DOHH2 (cell line): ENCODE data around the gene HDAC10.

Experiments used
- H3F3A ChIP-seq: fragments of 200-600 bp; sonication (generic), shearing (Covaris generic); 2 replicates; pipeline ENCODE4 v1.6.0; 2016; ENCODE audit warnings: antibody characterized with exemption, mild to moderate bottlenecking; ENCODE audit not compliant: control insufficient read depth, insufficient read depth
- H3K27ac ChIP-seq: fragments of 200-600 bp; sonication (generic); 2 replicates; pipeline ENCODE4 v1.5.1; 2014; ENCODE audit warnings: low read depth, mild to moderate bottlenecking, low read length, moderate library complexity
- H3K27me3 ChIP-seq: fragments of 200-600 bp; sonication (generic); 2 replicates; pipeline ENCODE4 v1.6.1; 2014; ENCODE audit warnings: mild to moderate bottlenecking, low read length, mixed read lengths; ENCODE audit not compliant: control insufficient read depth
- H3K36me3 ChIP-seq: fragments of 200-600 bp; sonication (generic); 2 replicates; pipeline ENCODE4 v1.6.1; 2014; ENCODE audit warnings: mild to moderate bottlenecking, low read length, moderate library complexity, mixed read lengths; ENCODE audit not compliant: control insufficient read depth
- H3K4me1 ChIP-seq: fragments of 200-600 bp; sonication (generic); 2 replicates; pipeline ENCODE4 v1.6.1; 2014; ENCODE audit warnings: mild to moderate bottlenecking, low read length, mixed read lengths; ENCODE audit not compliant: control insufficient read depth
- H3K4me2 ChIP-seq: fragments of 200-600 bp; sonication (generic); 2 replicates; pipeline ENCODE4 v1.6.0; 2014; ENCODE audit warnings: mild to moderate bottlenecking, low read length, moderate library complexity
- H3K4me3 ChIP-seq: fragments of 200-600 bp; sonication (generic); 2 replicates; pipeline ENCODE4 v1.5.1; 2014; ENCODE audit warnings: mild to moderate bottlenecking, low read length, mixed read lengths
- H3K79me2 ChIP-seq: fragments of 200-600 bp; sonication (generic); 2 replicates; pipeline ENCODE4 v1.6.1; 2014; ENCODE audit warnings: mild to moderate bottlenecking, low read length, mixed read lengths; ENCODE audit not compliant: control insufficient read depth
- H3K9me2 ChIP-seq: fragments of 200-600 bp; sonication (generic); replicated peaks from 2 replicates; pipeline ENCODE4 v1.6.1; 2014; ENCODE audit warnings: mild to moderate bottlenecking, low read length, mixed read lengths; ENCODE audit not compliant: control insufficient read depth
- H3K9me3 ChIP-seq: fragments of 200-600 bp; sonication (generic); 2 replicates; pipeline ENCODE4 v1.6.1; 2014; ENCODE audit warnings: antibody characterized with exemption, low read length, mixed read lengths; ENCODE audit not compliant: control insufficient read depth, insufficient read depth
- H4K20me1 ChIP-seq: fragments of 200-600 bp; sonication (generic); 2 replicates; pipeline ENCODE4 v1.6.0; 2014; ENCODE audit warnings: low read depth, mild to moderate bottlenecking, antibody characterized with exemption, low read length, moderate library complexity; ENCODE audit not compliant: control insufficient read depth, insufficient read depth
- EZH2phosphoT487 ChIP-seq: fragments of 200-600 bp; sonication (generic); IDR thresholded peaks from 2 replicates; pipeline ENCODE4 v1.6.1; 2017; ENCODE audit warnings: borderline replicate concordance, mild to moderate bottlenecking, antibody characterized with exemption, low read length, moderate library complexity, mixed read lengths
- TF ChIP-seq, protein P1 (sequence below): fragments of 200-600 bp; sonication (generic); IDR thresholded peaks from one replicate; pipeline ENCODE4 v1.5.1; 2014; ENCODE audit warnings: antibody characterized with exemption, mild to moderate bottlenecking, low read depth, low read length; ENCODE audit not compliant: poor library complexity, severe bottlenecking

Gene HDAC10, protein sequence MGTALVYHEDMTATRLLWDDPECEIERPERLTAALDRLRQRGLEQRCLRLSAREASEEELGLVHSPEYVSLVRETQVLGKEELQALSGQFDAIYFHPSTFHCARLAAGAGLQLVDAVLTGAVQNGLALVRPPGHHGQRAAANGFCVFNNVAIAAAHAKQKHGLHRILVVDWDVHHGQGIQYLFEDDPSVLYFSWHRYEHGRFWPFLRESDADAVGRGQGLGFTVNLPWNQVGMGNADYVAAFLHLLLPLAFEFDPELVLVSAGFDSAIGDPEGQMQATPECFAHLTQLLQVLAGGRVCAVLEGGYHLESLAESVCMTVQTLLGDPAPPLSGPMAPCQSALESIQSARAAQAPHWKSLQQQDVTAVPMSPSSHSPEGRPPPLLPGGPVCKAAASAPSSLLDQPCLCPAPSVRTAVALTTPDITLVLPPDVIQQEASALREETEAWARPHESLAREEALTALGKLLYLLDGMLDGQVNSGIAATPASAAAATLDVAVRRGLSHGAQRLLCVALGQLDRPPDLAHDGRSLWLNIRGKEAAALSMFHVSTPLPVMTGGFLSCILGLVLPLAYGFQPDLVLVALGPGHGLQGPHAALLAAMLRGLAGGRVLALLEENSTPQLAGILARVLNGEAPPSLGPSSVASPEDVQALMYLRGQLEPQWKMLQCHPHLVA

DNA sequence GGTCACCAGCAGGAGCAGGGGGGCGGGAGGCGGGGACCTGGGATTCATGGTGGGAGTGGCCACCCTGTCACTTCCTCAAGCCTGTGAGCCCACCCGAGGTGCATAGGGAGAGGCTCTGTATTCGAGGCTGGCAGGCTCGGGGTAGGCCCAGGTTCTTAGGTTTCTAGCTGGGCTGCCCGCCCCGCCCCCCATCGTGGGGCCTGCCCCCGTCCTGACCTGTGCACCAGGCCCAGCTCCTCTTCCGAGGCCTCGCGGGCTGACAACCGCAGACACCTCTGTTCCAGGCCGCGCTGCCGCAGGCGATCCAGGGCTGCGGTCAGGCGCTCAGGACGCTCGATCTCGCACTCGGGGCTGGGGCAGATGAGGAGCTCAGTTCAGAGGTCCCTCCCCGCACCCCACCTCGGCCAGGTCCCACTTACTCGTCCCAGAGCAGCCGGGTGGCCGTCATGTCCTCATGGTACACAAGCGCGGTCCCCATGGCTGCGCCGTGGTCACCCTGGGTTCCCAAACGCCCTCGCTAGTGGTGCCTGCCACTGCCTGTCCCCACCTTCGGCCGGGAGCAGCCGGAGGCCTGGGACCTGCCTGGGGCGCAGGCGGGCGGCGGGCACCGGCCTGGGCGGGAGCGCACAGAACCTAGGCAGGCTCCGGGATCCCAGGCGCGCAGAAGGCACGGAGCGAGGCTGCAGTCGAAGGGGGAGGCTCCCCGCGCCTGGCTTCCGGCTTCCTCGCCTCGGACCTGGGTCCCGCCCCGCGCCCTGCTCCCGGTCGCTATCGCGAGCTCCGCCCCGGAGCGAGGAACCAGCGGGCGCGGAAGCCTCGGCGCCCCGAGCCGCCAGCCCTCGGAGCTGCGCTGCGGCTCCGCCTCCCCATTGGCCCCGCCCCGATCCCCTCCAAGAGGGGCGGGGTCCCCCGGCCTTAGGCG, at the start of gene HDAC10:
Gene HDAC10, minus strand, starts transcription at position 711 of the 922 bp plus-strand sequence. Its CDS starts 233 bp downstream, at position 478.
- H4K20me1 ChIP-seq, result peaks cover 3% of the 10 kb centered on the region; the same call in 1 of the 2 replicates
- peak within 1 kb of the TSS; percentile 96 for H3K4me3 ChIP-seq
- peaks cover 26% of the 10 kb centered on the region for H3K79me2 ChIP-seq
- TF ChIP-seq EZH2phosphoT487, result no peak
- TF ChIP-seq, protein P1, sequence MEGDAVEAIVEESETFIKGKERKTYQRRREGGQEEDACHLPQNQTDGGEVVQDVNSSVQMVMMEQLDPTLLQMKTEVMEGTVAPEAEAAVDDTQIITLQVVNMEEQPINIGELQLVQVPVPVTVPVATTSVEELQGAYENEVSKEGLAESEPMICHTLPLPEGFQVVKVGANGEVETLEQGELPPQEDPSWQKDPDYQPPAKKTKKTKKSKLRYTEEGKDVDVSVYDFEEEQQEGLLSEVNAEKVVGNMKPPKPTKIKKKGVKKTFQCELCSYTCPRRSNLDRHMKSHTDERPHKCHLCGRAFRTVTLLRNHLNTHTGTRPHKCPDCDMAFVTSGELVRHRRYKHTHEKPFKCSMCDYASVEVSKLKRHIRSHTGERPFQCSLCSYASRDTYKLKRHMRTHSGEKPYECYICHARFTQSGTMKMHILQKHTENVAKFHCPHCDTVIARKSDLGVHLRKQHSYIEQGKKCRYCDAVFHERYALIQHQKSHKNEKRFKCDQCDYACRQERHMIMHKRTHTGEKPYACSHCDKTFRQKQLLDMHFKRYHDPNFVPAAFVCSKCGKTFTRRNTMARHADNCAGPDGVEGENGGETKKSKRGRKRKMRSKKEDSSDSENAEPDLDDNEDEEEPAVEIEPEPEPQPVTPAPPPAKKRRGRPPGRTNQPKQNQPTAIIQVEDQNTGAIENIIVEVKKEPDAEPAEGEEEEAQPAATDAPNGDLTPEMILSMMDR, result no peak
- no peaks in the 10 kb centered on the region for H3K27me3 ChIP-seq
- peaks cover 36% of the 10 kb centered on the region for H3K36me3 ChIP-seq
- no peaks in the 10 kb centered on the region for H3K9me3 ChIP-seq
- H3K4me1 ChIP-seq, result peaks cover 37% of the 10 kb centered on the region
- peak within 1 kb of the TSS; percentile 54 for H3K27ac ChIP-seq
- H3F3A ChIP-seq, result peaks cover 7% of the 10 kb centered on the region
- H3K4me2 ChIP-seq, result peak within 1 kb of the TSS; percentile 96
- no peaks in the 10 kb centered on the region for H3K9me2 ChIP-seq

DNA sequence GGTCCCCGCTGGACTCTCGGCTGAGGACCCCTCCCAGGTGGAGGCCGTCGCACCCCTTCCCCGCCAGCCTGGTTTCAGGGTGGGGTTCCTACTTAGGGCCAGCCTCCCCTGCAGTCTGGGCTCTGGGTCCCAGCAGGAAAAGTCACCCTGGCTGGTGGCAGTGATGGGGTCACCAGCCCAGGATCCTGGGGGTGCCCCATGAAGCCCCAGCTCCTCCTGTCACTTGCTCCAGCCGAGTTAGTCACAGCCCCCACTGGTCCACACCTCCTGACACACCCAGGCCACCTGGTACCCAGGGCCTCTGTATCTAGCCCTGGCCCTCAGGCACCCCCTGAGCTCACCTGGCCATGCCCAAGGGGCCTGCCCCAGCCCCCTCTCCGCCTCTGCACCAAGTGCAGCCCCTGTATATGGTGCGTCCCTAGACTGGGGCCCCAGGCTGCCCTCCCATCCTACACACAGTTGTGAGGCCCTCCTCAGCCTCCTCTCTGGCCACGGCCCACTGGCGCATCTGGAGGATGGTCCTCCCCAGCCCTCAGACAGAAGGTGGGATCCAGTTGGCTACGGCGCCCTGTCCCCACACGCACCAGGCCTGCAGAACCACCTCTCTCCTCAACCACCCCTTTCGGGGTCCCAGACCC, 49.7 kb upstream of the HDAC10 start:
- peaks cover 98% of the 10 kb centered on the region for H3K79me2 ChIP-seq
- H3K4me2 ChIP-seq, result peak overlapping the region; percentile 99
- H3K4me1 ChIP-seq, result peaks cover 99% of the 10 kb centered on the region
- no peaks in the 10 kb centered on the region for H3K27me3 ChIP-seq
- H3K9me3 ChIP-seq, result no peaks in the 10 kb centered on the region
- H4K20me1 ChIP-seq, result peaks cover 20% of the 10 kb centered on the region
- peaks cover 22% of the 10 kb centered on the region for H3F3A ChIP-seq
- peak overlapping the region; percentile 88 for H3K27ac ChIP-seq
- H3K9me2 ChIP-seq, result no peaks in the 10 kb centered on the region
- H3K4me3 ChIP-seq, result peak overlapping the region; percentile 97
- TF ChIP-seq EZH2phosphoT487, result no peak
- TF ChIP-seq, protein P1, result no peak
- peaks cover 36% of the 10 kb centered on the region for H3K36me3 ChIP-seq

DNA sequence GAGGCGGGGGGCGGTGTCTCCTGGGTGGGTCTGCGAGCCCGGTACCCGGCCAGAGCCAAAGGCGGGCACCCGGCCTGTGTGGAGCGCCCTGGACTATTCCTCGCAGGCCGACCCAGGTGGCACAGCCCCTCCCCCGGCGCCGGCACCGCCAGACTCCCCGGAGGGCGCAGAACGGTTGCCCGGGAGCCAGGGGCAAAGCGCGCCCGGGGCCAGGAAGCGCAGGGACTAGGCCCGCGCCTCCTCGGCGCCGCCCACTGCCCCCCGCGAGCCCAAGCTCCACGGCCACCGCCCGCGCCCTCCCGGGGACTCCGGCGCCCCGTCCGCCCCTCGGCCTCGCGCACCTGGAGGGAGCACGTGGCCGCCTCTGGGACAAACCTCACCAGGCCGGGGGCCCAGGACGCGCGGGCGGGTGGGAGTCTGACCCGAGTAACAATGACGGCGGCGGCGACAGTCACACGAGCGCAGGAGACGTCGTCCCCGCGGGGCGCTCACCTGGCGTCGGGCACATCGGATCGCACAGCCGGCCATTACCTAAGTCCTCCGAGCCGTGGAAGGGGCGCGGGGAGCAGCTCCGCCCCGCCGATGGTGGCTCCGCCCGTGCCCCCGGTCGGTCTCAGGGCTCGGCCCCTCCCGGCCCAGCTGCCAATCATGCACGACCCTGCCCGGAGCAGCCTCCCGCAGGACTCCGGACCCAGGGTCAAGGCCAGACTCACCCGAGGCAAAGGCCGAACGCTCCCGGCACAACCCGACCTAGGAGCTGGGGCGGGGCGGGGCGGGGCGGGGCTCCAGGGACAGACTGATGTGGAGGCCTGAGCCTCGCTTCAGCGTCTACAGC, 48.9 kb upstream of the HDAC10 start:
- Histone ChIP-seq H3K9me3 (no peaks in the 10 kb centered on the region), H3K27me3 (no peaks in the 10 kb centered on the region), H3K4me1 (peaks cover 99% of the 10 kb centered on the region), H3K4me3 (peak overlapping the region; percentile 97), H3K36me3 (peaks cover 32% of the 10 kb centered on the region), H3K9me2 (no peaks in the 10 kb centered on the region), H3K4me2 (peak overlapping the region; percentile 99), H4K20me1 (peaks cover 16% of the 10 kb centered on the region), H3K27ac (peak overlapping the region; percentile 88), H3K79me2 (peaks cover 98% of the 10 kb centered on the region), H3F3A (peaks cover 25% of the 10 kb centered on the region)
- TF ChIP-seq, protein P1, result no peak
- TF ChIP-seq EZH2phosphoT487, result no peak
